Sigmoid colon (tissue), 4 donors: ENCODE results near the gene GOLGA6A.
"Not testable (repeated sequence)": the region's sequence is repeated elsewhere in the genome, so short reads cannot be mapped to it uniquely, and the experiment has no call there.

ENCODE experiments used
- CTCF ChIP-seq, 4 experiments: fragments of 450-650 bp in 3 of 4; fragments of 200-600 bp in 1 of 4; IDR thresholded peaks; one replicate each; pipeline ENCODE4 v1.5.1; 2016 to 2019; ENCODE audit warnings: antibody characterized with exemption in 4 of 4, mild to moderate bottlenecking in 3 of 4, moderate library complexity in 2 of 4
- EP300 ChIP-seq, 4 donors: sonication (generic); formaldehyde crosslinking; IDR thresholded peaks; one replicate each; pipeline ENCODE4 v1.6.1; 2017; ENCODE audit warnings: antibody characterized with exemption in 4 of 4
- POLR2A ChIP-seq, 2 donors: fragments of 450-650 bp; IDR thresholded peaks; one replicate each; pipeline ENCODE4 v1.6.1; 2016; ENCODE audit warnings: antibody characterized with exemption in 2 of 2, mild to moderate bottlenecking in 2 of 2, moderate library complexity in 2 of 2
- POLR2AphosphoS5 ChIP-seq, 4 donors: sonication (generic); formaldehyde crosslinking; IDR thresholded peaks; one replicate each; pipeline ENCODE4 v1.6.1; 2017; ENCODE audit warnings: antibody characterized with exemption in 4 of 4

GRCh38 chr15:74108611-74109010, 26.3 kb upstream of the GOLGA6A start:
- not testable (repeated sequence) for TF ChIP-seq CTCF, POLR2AphosphoS5, POLR2A, EP300 (IDR thresholded peaks at IDR 0.05)
